HG03064 (cell line): ENCODE results near the gene TJAP1.
"Not testable (repeated sequence)": the region's sequence is repeated elsewhere in the genome, so short reads cannot be mapped to it uniquely, and the experiment has no call there.

Experiments
- ATAC-seq: cut with Tn5 transposase; IDR thresholded peaks from one replicate; pipeline ENCODE4 v1.9.1; 2021; ENCODE audit warnings: low read depth; ENCODE audit not compliant: unreplicated experiment

Gene TJAP1

GRCh38 chr6:43452896-43453295, 24.5 kb upstream of the TJAP1 start:
- no peak for ATAC-seq

- no peak for ATAC-seq
Measured at GRCh38 chr6:43453831-43454230, 23.5 kb upstream of the TJAP1 start.

DNA sequence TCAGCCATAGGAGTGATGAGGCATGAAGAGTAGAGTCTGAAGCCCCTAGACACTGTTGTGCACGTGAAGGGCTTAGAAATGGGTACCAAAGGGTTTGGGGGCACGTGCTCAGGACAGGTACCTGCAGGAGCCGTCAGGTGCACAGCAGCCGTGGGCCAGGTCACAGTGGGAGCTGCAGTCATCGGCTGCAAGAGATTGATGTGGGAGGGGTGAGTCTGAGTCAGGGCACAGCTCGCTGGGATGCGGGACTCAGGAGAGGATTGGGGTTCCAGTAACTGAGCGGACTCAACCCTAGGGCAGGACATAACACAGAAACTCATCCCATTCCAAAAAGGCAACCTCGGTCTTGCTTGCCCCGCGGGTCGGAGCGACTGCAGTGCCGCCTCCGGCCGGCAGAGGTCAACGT, 23.1 kb upstream of the TJAP1 start:
- no peak for ATAC-seq

DNA sequence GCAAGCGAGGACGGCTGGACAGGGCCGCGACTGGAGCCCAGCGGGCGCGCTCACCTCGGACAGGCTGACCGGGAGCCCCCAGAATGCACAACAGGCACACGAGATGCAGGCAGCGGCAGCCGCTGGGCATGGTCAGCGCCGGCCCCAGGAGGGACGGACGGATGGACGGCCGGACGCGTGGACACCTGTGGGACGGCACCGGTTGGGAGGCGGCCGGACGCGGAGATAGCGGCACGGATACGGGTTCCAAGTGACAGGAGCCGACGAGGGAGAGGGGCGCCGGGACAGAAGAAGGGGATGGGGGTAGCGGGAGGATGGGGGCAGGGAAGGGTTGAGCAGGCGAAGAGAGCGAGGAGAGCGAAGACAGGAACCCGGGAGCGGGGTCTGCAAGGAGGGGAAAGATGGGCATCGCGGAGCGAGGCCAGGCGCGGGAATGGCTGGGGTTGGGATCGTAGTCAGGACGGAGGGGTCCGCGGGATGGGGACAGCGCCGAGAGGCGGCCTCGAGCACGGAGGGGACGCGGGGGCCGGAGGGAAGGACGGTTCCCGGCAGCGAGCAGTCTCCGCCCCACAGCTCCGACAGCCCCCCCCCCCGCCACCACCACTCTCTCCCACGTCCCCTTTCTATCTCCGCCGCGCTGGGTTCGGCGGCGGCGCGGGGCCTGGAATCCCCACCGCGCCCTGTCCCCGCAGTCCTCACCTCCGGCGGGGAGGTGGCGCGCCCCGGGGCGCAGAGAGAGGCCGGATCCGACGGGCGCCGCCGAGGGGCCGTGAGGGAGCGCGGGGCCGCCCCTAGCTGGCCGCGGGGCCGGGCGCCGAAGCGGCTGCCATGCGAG, 22.5 kb upstream of the TJAP1 start:
- ATAC-seq, result no peak

DNA sequence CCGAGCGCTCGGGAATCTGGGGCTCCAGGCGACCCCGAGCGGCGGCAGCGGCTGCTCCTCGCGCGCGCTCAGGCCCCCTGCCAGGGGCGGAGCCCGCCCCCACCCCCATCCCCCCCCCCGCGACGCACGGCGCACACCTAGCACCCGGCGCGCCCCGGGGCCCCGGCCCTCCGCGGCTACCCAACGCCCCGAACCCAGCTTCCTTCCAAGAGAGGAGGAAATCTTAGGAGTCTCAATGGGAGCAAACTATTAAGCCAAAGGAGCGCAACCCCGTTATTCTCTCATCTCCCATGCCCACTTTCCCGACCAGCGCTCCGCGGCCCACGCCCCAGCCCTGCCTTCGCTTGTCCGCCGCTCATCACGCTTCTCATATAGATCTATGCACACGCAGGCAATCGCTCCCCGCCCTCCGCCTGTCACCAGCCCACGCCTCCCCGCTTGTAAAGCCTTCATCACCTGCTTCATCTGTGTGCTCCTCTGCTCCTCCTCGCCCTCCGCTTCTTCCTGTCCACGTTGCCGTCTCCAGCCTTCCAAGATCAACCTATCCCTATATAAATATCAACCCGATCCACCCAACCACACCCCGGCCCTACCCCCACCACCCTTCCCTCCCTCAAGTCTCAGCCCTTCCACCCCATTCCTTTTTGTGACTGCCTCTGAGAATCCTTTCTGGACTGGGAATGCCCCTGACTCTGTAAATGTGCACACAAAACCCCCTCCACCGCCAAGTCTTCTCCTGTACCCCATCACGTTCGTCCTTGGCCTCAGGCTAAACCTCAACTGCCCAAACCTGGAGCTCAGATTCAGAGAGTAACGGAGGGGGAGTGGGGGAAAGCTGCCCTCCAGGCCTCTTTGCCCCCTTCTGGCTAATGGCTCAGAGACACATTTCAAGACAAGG, 21.6 kb upstream of the TJAP1 start, which contains the start of gene DLK2:
Gene DLK2 (minus strand): TSS at position 18 of the 898 bp plus-strand sequence. CDS start 723 bp downstream, outside the sequence.
- ATAC-seq, result no peak

GRCh38 chr6:43457643-43458042, 19.7 kb upstream of the TJAP1 start:
- ATAC-seq, result no peak

- ATAC-seq, result not testable (repeated sequence)
Measured at GRCh38 chr6:43458154-43458553, 19.2 kb upstream of the TJAP1 start.

DNA sequence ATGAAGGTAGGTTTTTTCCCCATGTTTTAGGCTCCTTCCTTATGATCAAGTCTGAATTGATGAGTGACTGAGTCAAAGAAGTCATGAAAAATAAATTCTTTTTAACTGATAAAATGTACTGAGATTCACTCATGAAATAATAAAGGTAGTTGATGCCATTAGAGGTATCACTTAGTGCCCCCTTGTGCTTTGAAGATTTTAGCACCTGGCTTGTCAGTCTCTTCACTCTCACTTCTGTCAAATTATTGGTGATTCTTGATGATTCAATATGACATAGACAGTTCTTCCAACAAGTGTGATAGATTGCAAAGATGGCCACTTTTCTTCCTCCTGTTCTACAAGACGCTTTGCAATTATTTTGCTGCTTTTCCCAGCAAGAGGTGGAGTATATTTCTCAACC, 17.8 kb upstream of the TJAP1 start:
- no peak for ATAC-seq

DNA sequence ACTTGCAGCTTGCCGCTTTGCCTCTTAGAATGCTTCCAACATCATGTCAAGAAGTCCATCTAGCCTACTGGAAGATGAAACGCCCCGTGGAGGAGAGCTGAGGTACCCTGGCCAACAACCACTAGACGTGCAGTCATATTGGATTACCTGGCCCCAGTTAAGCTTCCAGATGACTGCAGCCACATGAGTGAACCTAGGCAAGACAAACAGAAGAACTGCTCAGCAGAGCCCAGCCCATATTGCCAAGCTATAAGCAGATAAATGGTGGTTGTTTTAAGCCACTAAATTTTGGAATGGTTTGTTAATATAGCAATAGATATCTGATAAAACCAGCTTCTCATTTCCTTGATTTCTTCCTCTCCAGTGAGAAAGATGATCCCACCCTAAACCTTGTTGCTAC, 17.3 kb upstream of the TJAP1 start:
- ATAC-seq, result no peak

DNA sequence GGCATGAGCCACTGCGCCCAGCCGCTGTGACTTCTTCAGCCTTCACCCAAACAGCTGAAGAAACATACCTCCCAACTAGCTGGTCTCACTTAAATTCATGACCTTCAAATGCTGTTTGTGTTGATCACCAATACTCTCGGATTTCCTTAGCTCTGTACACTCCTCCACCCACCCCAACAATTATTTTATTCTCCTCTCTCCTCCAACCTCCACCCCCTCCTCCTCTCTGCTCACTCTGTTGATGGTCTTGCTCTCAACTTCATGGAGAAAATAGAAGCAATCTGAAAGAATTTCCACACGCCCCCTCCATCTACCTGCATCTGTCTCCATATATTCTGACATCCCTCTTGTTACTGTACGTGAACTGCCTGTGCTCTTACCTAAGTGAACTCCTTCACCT, 15.4 kb upstream of the TJAP1 start:
- ATAC-seq, result no peak

DNA sequence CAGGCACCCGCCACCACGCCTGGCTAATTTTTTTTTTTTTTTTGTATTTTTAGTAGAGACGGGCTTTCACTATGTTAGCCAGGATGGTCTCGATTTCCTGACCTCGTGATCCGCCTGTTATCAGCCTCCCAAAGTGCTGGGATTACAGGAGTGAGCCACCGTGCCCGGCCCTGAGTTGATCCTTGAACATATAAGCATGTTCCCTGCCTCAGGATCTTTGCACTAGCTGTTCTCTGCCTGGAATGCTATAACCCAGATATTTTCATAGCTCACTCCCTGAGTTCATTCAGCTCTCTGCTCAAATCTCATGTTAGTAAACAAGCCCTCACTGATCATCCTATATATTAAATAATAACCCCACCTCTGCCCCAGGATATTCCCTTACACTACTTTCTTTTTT, 13.0 kb upstream of the TJAP1 start:
- no peak for ATAC-seq

- ATAC-seq, result no peak
Measured at GRCh38 chr6:43465948-43466347, 11.4 kb upstream of the TJAP1 start.

- ATAC-seq, result not testable (repeated sequence)
Measured at GRCh38 chr6:43467265-43467664, 10.1 kb upstream of the TJAP1 start.

DNA sequence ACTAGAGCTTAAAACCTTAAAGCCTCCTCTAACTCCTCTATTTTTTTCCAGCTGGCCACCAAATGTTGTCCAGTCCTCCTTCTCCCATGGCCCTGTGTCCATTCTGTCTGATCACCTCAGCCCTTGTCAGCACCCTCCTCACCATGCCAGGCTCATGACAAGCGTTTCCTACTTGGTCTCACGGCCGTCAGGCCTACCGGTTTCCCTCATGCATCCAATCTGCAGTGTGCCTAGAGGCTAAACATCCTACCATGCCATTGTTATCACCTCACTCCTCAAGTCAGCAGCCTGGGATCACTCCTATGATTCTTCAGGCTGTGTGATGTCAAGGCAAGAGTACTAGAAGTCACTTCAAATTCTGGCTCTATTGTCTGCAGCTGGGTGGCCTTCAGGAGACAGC, 9.6 kb upstream of the TJAP1 start:
- no peak for ATAC-seq

DNA sequence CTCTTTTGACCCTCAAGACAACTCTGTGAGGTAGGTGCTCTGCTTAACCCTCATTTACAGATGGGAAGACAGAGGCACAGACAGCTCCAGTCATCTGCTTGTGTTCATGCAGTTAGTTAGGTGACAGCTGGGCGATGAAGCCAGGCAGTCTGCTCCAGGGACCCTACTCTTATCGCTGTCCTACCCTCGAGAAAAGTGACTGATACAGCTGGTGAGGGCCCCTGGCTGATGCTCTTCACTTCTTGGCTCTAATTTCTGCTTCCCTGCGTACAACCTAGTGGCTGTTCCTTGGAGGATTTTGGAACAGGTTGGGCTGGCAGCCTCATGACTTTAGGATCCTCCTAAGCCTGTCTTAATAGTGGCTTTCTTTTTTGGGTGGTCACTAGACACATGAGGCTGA, 9.1 kb upstream of the TJAP1 start:
- ATAC-seq, result no peak

GRCh38 chr6:43468748-43469681, 8.4 kb upstream of the TJAP1 start:
- ATAC-seq, result no peak

GRCh38 chr6:43469947-43470346, 7.4 kb upstream of the TJAP1 start:
- no peak for ATAC-seq

DNA sequence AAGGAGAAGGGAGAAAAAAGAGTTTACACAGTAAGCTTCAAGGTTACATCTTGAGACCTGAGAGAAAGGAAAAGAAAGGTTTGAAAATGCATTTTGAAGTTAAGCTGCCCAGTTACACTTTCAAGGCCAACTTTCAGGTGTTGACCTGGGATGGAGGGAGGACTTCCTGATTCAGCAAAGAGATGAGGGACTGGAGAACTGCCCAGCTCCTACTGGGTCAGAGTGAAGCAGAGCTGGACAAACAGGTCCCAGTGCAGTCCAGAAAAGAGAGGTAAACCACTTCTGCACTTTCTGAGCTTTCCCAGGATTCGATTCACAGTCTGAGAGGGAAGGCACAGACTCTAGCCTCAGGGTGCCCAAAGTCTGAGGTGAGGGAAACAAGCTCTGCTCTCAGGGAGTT, 6.0 kb upstream of the TJAP1 start:
- no peak for ATAC-seq

DNA sequence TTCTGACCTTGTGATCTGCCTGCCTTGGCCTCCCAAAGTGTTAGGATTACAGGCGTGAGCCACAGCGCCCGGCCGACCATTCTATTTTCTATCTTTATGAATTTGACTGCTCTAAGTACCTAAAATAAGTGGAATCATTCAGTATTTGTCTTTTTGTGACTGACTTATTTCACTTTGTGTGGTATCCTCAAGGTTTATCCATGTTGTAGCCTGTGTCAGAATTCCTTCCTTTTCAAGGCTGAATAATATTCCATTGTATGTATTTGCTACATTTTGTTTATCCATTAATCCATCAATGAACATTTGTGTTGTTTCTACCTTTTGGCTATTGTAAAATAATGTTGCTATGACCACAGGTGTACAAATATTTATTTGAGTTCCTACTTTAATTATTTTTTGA, 4.9 kb upstream of the TJAP1 start:
- no peak for ATAC-seq

GRCh38 chr6:43475516-43475915, 1.9 kb upstream of the TJAP1 start:
- no peak for ATAC-seq
